ENCODE data around the gene DIRAS1. TPM values are rescaled to one million over a fixed set of nuclear protein-coding genes. Genes with fewer than 3 reads are reported as not detected.

The DIRAS1 gene
- total RNA-seq, 1 experiment from 2014 or later: 0.17 TPM

DNA sequence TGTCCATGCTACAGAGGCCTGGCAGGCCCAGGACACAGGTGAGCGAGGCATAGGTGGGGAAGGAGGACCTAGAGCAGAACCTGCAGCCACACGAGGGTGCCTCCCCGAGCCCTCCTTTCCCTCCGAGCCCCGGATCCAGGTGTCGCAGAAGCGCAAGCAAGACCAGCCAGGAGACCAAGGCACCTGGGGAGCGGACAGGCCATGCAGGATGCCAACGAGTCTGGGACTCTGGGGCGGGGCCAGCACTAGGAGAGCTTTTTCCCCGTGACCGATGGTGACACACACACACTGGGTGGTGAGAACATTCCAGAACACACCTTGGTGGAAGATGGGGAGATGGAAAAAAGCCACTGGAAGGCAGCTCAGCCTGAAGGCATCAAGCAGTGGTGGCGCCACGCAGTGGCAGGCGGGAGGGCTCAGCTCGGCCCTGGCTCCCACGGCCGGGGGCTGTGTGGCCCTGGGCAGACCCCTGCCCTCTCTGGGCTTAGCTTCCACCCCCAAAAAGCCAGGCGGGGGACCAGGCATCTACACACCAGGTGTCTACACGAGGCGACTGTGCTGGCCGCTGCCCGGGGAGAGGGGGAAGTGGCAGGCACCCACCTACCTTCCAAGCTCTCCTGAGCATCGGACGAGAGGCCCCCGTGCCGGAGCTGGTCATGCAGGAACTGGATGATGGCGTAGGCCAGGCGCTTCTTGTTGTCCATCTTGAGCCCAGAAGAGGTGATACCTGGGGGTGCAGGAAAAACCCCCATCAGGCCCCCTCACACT is 47.4 kb upstream of the DIRAS1 start:
- Mint-ChIP-seq H3K4me3 (ENCODE audit: low read depth, unreplicated experiment) (no peak overlapping the region), H3K27ac (ENCODE audit: unreplicated experiment) (no peak overlapping the region), H3K36me3 (ENCODE audit: insufficient read depth, unreplicated experiment) (peaks cover 22% of the 10 kb centered on the region), H3K4me1 (ENCODE audit: low read depth, unreplicated experiment) (no peaks in the 10 kb centered on the region), H3K27me3 (ENCODE audit: unreplicated experiment) (no peaks in the 10 kb centered on the region), H3K9me3 (ENCODE audit: low read depth, unreplicated experiment) (no peaks in the 10 kb centered on the region)
- DNase-seq: no peak
- intact Hi-C loops (cut with micrococcal nuclease; ENCODE audit: unreplicated experiment): no loop called here
- TF ChIP-seq, protein P1, sequence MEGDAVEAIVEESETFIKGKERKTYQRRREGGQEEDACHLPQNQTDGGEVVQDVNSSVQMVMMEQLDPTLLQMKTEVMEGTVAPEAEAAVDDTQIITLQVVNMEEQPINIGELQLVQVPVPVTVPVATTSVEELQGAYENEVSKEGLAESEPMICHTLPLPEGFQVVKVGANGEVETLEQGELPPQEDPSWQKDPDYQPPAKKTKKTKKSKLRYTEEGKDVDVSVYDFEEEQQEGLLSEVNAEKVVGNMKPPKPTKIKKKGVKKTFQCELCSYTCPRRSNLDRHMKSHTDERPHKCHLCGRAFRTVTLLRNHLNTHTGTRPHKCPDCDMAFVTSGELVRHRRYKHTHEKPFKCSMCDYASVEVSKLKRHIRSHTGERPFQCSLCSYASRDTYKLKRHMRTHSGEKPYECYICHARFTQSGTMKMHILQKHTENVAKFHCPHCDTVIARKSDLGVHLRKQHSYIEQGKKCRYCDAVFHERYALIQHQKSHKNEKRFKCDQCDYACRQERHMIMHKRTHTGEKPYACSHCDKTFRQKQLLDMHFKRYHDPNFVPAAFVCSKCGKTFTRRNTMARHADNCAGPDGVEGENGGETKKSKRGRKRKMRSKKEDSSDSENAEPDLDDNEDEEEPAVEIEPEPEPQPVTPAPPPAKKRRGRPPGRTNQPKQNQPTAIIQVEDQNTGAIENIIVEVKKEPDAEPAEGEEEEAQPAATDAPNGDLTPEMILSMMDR (IDR thresholded peaks at IDR 0.05; ENCODE audit: unreplicated experiment): no peak
- CTCF ChIA-PET: interaction anchor here (0.6 kb wide), 1 partner anchor 10 kb away, joined by 4 read pairs; no protein-coding TSS in a partner anchor
- no TSS peak for BruUV-seq (replicated peaks)

DNA sequence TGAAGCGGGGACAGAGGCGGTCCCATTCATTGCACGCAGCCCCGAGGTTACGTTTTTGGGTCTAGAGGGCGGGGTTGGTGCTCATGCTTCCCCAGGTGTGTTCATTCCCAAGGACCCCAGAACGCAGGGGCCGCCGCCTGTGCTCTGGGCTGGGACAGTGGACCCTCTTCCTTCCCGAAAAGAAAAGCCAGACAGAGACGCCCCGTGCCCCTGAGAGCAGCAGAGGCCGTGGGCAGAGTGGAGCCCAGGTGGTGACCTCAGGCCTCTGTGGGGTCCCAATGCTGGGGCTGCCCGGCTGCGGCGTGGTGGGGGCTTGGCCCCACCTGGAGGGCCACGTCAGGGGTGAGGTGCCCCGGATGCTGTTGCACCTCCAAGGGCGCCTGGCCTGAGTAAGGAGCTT is 46.5 kb upstream of the DIRAS1 start:
- CTCF ChIA-PET: no interaction called here
- BruUV-seq (replicated peaks): no TSS peak
- no peak for DNase-seq
- Mint-ChIP-seq H3K9me3 (ENCODE audit: low read depth, unreplicated experiment) (no peaks in the 10 kb centered on the region), H3K36me3 (ENCODE audit: insufficient read depth, unreplicated experiment) (peaks cover 28% of the 10 kb centered on the region), H3K4me3 (ENCODE audit: low read depth, unreplicated experiment) (no peak overlapping the region), H3K27ac (ENCODE audit: unreplicated experiment) (no peak overlapping the region), H3K27me3 (ENCODE audit: unreplicated experiment) (no peaks in the 10 kb centered on the region), H3K4me1 (ENCODE audit: low read depth, unreplicated experiment) (no peaks in the 10 kb centered on the region)
- intact Hi-C loops (cut with micrococcal nuclease; ENCODE audit: unreplicated experiment): no loop called here
- TF ChIP-seq, protein P1 (IDR thresholded peaks at IDR 0.05; ENCODE audit: unreplicated experiment): no peak

DNA sequence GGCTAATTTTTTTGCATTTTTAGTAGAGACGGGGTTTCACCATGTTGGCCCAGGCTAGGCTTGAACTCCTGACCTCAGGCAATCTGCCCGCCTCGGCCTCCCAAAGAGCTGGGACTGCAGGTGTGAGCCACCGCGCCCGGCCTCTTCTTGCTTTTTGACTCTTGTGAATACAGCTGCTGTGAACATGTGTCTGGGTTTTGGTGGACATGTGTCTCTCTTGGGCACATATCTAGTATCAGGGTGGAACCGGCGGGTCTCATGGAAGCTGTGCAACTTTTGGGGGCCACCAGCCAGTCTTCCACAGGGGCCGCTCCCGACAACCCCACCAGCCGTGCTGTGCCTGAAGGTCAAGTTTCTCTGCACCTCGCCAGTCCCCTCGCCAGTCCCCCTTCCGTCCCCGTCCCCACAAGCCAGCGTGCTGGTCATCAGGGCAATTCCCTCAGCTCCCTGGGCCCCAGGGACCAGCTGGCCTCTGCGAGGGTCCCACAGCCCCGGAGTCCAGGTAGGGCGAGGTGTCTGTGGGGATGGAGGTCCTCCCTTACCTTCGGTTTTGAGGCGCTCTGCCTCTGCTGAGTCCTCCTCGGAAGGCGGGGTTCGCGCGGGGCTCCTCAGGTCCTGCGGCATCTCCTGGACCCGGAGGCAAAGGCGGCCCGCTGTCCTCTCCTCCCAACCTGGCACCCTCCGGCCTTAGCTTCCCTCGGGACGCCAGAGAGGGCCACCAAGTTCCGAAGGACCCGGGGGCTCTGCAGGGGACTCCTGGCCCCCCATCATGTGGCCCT is 45.6 kb upstream of the DIRAS1 start:
- CTCF ChIA-PET: no interaction called here
- H3K4me3 Mint-ChIP-seq (ENCODE audit: low read depth, unreplicated experiment): no peak overlapping the region
- H3K36me3 Mint-ChIP-seq (ENCODE audit: insufficient read depth, unreplicated experiment): peaks cover 31% of the 10 kb centered on the region
- DNase-seq: no peak
- intact Hi-C loops (cut with micrococcal nuclease; ENCODE audit: unreplicated experiment): no loop called here
- no peaks in the 10 kb centered on the region for H3K27me3 Mint-ChIP-seq (ENCODE audit: unreplicated experiment)
- no peak overlapping the region for H3K27ac Mint-ChIP-seq (ENCODE audit: unreplicated experiment)
- no peaks in the 10 kb centered on the region for H3K4me1 Mint-ChIP-seq (ENCODE audit: low read depth, unreplicated experiment)
- TF ChIP-seq, protein P1 (IDR thresholded peaks at IDR 0.05; ENCODE audit: unreplicated experiment): no peak
- BruUV-seq (replicated peaks): no TSS peak
- no peaks in the 10 kb centered on the region for H3K9me3 Mint-ChIP-seq (ENCODE audit: low read depth, unreplicated experiment)

DNA sequence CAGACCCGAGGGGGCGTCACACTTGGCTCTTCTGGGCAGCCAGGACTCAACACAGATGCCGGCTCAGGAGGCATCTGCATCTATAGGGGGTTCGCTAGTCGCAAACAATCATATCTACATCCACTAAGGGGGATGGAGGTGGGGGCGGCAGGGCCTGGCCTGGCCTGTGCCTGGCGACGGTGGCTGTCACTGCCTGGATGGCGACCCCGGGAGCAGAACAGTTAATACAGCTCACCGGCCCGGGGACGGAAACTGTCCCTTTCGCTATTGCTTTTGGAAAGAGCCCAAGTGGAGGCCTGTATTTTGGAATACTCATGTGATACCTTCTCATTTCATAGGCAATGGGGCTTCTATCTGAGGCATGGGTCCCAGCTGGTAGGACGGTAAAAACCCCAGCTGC is 44.2 kb upstream of the DIRAS1 start:
- Mint-ChIP-seq H3K9me3 (ENCODE audit: low read depth, unreplicated experiment) (no peaks in the 10 kb centered on the region), H3K4me1 (ENCODE audit: low read depth, unreplicated experiment) (no peaks in the 10 kb centered on the region), H3K4me3 (ENCODE audit: low read depth, unreplicated experiment) (no peak overlapping the region), H3K27me3 (ENCODE audit: unreplicated experiment) (no peaks in the 10 kb centered on the region), H3K27ac (ENCODE audit: unreplicated experiment) (no peak overlapping the region), H3K36me3 (ENCODE audit: insufficient read depth, unreplicated experiment) (peaks cover 37% of the 10 kb centered on the region)
- no peak for DNase-seq
- CTCF ChIA-PET: no interaction called here
- TF ChIP-seq, protein P1 (IDR thresholded peaks at IDR 0.05; ENCODE audit: unreplicated experiment): no peak
- BruUV-seq (replicated peaks): no TSS peak
- intact Hi-C loops (cut with micrococcal nuclease; ENCODE audit: unreplicated experiment): no loop called here

All from Calu3 (cell line).